ENCODE data around the gene CDKN2A. TPM values are rescaled to one million over a fixed set of nuclear protein-coding genes. Genes with fewer than 3 reads are reported as not detected.

CDKN2A gene
- polyA plus RNA-seq, 1 donor (not counting 4 experiments of a cell fraction or from before 2014, with no cell fraction given): 65.3 TPM

- no peak for DNase-seq (ENCODE audit: low read depth, low spot score)
- H4K20me1 ChIP-seq (ENCODE audit: control insufficient read depth, extremely low read depth, insufficient read depth, low read length): no peaks in the 10 kb centered on the region
Measured at GRCh38 chr9:21933865-21934264, 60.3 kb downstream of the CDKN2A start.

GRCh38 chr9:21933281-21933680 lies 60.9 kb downstream of the CDKN2A start:
- Histone ChIP-seq H3K79me2 (ENCODE audit: control insufficient read depth, insufficient read depth, low read length) (no peaks in the 10 kb centered on the region), H4K20me1 (ENCODE audit: control insufficient read depth, extremely low read depth, insufficient read depth, low read length) (no peaks in the 10 kb centered on the region), H2AFZ (ENCODE audit: control insufficient read depth, low read length) (peak overlapping the region; percentile 42), H3K36me3 (ENCODE audit: control insufficient read depth in 2 of 2, extremely low read depth in 1 of 2, insufficient read depth in 2 of 2, low read length in 2 of 2) (no peaks in the 10 kb centered on the region), H3K4me1 (ENCODE audit: control insufficient read depth, extremely low read depth, insufficient read depth, low read length) (peaks cover 23% of the 10 kb centered on the region), H3K27ac (ENCODE audit: control insufficient read depth, insufficient read depth, low read length) (peak overlapping the region; percentile 37), H3K9me1 (ENCODE audit: control insufficient read depth, extremely low read depth, insufficient read depth, low read length) (no peaks in the 10 kb centered on the region), H3K27me3 (ENCODE audit: control insufficient read depth, extremely low read depth, insufficient read depth, low read length) (no peaks in the 10 kb centered on the region), H3K4me2 (ENCODE audit: control insufficient read depth, extremely low read depth, insufficient read depth, low read depth, low read length) (peak overlapping the region; percentile 61), H3K9me3 (ENCODE audit: control insufficient read depth, low read depth, low read length) (no peaks in the 10 kb centered on the region), H3K9ac (ENCODE audit: control insufficient read depth, extremely low read depth, insufficient read depth, low read length) (no peak overlapping the region), H3K4me3 (ENCODE audit: control insufficient read depth in 2 of 3, extremely low read depth in 1 of 3, insufficient read depth in 2 of 3, low read depth in 1 of 3, low read length in 3 of 3) (peak overlapping the region in 2 of 3 experiments; percentile 17 to 50)
- dilution Hi-C loops (cut with MboI; ENCODE audit: extremely low pct_ligation_motif_present, low sequenced_read_pairs): no loop called here
- FAIRE-seq (peak; percentile 79), DNase-seq (ENCODE audit: low read depth, low spot score) (peak; percentile 84)
- TF ChIP-seq CTCF (optimal IDR thresholded peaks at IDR 0.05 in 1 of 3, IDR thresholded peaks at IDR 0.05 in 1 of 3, conservative IDR thresholded peaks at IDR 0.05 in 1 of 3; ENCODE audit: extremely low read depth in 1 of 3, insufficient read depth in 2 of 3, low read length in 3 of 3): no peak
- no peak for TF ChIP-seq EZH2 (IDR thresholded peaks at IDR 0.05; ENCODE audit: low read length)

More at GRCh38 chr9:21933865-21934264, 60.3 kb downstream of the CDKN2A start:
- Histone ChIP-seq H3K27ac (ENCODE audit: control insufficient read depth, insufficient read depth, low read length) (peak overlapping the region; percentile 37), H3K9me1 (ENCODE audit: control insufficient read depth, extremely low read depth, insufficient read depth, low read length) (no peaks in the 10 kb centered on the region), H3K4me2 (ENCODE audit: control insufficient read depth, extremely low read depth, insufficient read depth, low read depth, low read length) (peak overlapping the region; percentile 61), H3K36me3 (ENCODE audit: control insufficient read depth in 2 of 2, extremely low read depth in 1 of 2, insufficient read depth in 2 of 2, low read length in 2 of 2) (no peaks in the 10 kb centered on the region), H3K9me3 (ENCODE audit: control insufficient read depth, low read depth, low read length) (no peaks in the 10 kb centered on the region), H3K4me1 (ENCODE audit: control insufficient read depth, extremely low read depth, insufficient read depth, low read length) (peaks cover 23% of the 10 kb centered on the region), H3K27me3 (ENCODE audit: control insufficient read depth, extremely low read depth, insufficient read depth, low read length) (no peaks in the 10 kb centered on the region), H2AFZ (ENCODE audit: control insufficient read depth, low read length) (no peak overlapping the region), H3K79me2 (ENCODE audit: control insufficient read depth, insufficient read depth, low read length) (no peaks in the 10 kb centered on the region), H3K4me3 (ENCODE audit: control insufficient read depth in 2 of 3, extremely low read depth in 1 of 3, insufficient read depth in 2 of 3, low read depth in 1 of 3, low read length in 3 of 3) (no peak overlapping the region), H3K9ac (ENCODE audit: control insufficient read depth, extremely low read depth, insufficient read depth, low read length) (no peak overlapping the region)
- dilution Hi-C loops (cut with MboI; ENCODE audit: extremely low pct_ligation_motif_present, low sequenced_read_pairs): no loop called here
- TF ChIP-seq EZH2 (IDR thresholded peaks at IDR 0.05; ENCODE audit: low read length): no peak
- TF ChIP-seq CTCF (optimal IDR thresholded peaks at IDR 0.05 in 1 of 3, IDR thresholded peaks at IDR 0.05 in 1 of 3, conservative IDR thresholded peaks at IDR 0.05 in 1 of 3; ENCODE audit: extremely low read depth in 1 of 3, insufficient read depth in 2 of 3, low read length in 3 of 3): no peak
- peak; percentile 61 for FAIRE-seq
